22Rv1 (cell line): Measurements from ENCODE around the gene TMEM176B.

Experiments used
- H3K27ac ChIP-seq: fragments of 450-650 bp; 2 replicates; pipeline ENCODE4 v1.5.1; 2017
- ZFX ChIP-seq: fragments of 450-650 bp; IDR thresholded peaks from 2 replicates; pipeline ENCODE4 v1.6.1; 2017; ENCODE audit warnings: antibody characterized with exemption, borderline replicate concordance
- TF ChIP-seq, protein P1 (sequence below): fragments of 450-650 bp; IDR thresholded peaks from 2 replicates; pipeline ENCODE4 v1.5.1; 2017; ENCODE audit warnings: mild to moderate bottlenecking

Gene TMEM176B

DNA sequence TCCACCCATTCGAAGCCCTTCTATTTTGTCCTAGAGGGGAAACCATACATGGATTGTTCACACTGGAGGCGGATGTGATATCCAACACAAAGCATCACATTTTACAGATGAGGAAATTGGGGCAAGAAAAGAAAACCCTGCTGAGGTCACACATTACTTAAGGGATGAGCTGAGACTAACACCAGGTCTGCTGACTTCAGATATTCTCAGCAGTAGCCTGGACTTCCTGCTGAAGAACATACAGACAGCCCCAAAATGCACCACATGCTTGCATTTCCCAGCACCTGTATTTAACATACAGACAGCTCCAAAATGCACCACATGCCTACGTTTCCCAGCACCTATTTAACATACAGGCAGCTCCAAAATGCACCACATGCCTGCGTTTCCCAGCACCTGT, 51.8 kb downstream of the TMEM176B start:
- TF ChIP-seq ZFX = no peak
- TF ChIP-seq, protein P1, sequence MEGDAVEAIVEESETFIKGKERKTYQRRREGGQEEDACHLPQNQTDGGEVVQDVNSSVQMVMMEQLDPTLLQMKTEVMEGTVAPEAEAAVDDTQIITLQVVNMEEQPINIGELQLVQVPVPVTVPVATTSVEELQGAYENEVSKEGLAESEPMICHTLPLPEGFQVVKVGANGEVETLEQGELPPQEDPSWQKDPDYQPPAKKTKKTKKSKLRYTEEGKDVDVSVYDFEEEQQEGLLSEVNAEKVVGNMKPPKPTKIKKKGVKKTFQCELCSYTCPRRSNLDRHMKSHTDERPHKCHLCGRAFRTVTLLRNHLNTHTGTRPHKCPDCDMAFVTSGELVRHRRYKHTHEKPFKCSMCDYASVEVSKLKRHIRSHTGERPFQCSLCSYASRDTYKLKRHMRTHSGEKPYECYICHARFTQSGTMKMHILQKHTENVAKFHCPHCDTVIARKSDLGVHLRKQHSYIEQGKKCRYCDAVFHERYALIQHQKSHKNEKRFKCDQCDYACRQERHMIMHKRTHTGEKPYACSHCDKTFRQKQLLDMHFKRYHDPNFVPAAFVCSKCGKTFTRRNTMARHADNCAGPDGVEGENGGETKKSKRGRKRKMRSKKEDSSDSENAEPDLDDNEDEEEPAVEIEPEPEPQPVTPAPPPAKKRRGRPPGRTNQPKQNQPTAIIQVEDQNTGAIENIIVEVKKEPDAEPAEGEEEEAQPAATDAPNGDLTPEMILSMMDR = no peak
- no peak overlapping the region for H3K27ac ChIP-seq

DNA sequence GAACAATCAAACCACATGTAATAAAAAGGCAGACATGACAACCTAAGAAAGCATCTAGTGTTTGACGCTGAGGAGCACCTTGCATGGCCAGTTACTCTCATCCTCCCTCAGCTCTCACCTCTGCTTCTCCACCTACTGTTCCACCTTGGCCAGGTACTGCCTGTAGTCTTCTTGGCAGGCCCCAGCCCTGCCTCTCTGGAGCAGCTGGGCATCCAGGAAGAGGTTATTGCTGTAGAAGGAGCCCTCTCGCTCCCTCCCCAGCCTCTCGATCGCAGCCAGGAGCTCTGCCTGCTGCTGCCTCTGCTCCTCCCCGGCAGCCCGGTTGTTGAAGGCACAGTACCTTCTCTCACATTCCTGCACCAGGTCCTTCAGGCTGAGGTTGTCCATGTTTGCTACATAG, 53.2 kb downstream of the TMEM176B start:
- no peak overlapping the region for H3K27ac ChIP-seq
- TF ChIP-seq, protein P1 = no peak
- no peak for TF ChIP-seq ZFX

DNA sequence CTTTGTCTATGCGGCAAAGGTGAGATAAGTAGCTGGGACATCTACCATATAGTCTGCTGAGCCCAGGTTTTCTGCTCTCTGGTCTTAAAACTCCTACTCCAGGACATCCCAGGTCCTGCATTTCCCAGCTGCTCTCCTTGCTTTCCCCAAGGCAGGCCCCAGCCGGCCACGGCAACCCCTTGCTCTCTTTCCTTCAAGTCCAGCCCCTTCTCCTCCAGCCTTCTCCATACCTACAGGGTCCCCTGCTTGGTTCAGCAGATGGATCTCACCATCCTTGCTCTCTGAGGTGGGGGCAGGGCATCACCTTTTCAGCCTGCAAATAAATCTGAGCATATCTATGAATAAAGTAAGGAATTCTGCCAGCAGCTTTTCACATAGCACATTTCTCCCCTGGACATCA, 54.3 kb downstream of the TMEM176B start:
- no peak overlapping the region for H3K27ac ChIP-seq
- TF ChIP-seq, protein P1 = no peak

DNA sequence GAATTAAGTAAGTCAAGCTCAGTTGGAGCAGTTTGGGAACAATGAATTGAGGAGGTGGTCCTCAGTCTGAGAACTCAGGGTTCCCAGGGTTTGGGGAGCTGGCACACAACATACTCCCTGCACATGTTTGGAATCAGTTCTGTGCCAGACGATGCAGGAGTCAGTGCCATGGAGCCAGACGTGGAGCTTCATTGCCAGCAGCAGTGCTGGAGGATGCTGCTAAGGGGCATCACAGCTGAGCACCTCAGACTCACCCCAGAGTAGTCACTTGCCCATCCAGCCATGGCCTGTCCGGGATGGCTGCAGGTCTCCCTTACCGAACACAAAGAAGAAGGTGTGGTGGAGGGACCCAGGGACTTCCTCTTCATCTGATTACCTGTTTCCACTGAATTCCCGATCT, 55.1 kb downstream of the TMEM176B start:
- TF ChIP-seq ZFX = no peak
- TF ChIP-seq, protein P1 = no peak
- H3K27ac ChIP-seq = no peak overlapping the region

DNA sequence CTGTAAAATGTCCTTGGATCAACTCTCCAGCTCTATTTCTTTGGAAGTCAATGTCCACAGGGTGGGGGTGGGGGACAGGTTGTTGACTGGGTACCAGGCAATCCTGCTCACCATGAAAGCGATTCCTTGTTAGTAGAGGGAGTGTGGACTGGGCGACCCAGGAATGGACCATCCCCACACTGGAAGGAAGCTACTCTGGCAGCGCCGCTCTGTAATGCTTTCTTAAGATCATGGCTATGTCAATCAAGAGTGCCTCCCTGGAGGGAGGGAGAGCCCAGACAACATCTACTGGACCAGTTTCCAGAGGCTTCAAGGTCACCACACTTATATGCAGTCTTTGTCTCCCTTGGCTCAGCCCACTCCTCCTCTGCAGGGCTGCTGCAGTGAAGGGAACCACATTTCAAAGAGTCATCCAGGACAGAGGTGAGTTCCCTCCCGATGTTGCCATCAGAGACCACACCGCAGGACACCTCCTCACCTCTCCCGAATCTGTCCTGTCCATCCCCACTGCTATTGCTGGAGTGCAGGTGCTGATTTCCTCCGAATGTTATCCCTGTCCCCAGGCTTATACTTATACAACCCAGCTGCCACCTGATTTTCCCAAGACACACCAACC, 56.0 kb downstream of the TMEM176B start:
- no peak overlapping the region for H3K27ac ChIP-seq
- TF ChIP-seq, protein P1 = no peak
- no peak for TF ChIP-seq ZFX

DNA sequence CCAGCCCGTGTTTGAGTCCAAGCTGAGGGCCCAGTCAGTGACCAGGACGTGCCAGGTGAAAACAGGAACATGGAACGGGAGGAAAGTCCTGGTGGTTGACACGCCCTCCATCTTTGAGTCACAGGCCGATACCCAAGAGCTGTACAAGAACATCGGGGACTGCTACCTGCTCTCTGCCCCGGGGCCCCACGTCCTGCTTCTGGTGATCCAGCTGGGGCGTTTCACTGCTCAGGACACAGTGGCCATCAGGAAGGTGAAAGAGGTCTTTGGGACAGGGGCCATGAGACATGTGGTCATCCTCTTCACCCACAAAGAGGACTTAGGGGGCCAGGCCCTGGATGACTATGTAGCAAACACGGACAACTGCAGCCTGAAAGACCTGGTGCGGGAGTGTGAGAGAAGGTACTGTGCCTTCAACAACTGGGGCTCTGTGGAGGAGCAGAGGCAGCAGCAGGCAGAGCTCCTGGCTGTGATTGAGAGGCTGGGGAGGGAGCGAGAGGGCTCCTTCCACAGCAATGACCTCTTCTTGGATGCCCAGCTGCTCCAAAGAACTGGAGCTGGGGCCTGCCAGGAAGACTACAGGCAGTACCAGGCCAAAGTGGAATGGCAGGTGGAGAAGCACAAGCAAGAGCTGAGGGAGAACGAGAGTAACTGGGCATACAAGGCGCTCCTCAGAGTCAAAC, 57.7 kb downstream of the TMEM176B start:
- TF ChIP-seq, protein P1 = no peak
- TF ChIP-seq ZFX = no peak
- H3K27ac ChIP-seq = no peak overlapping the region
